PFSK-1 (cell line): ENCODE measurements around the gene NUDT1.

Experiments used
- FOXP2 ChIP-seq: optimal IDR thresholded peaks from 2 replicates; pipeline ENCODE3; 2011; ENCODE audit warnings: borderline replicate concordance, control low read depth, inconsistent platforms; ENCODE audit not compliant: insufficient read depth; ENCODE audit errors: extremely low read length, extremely low read depth
- POLR2AphosphoS5 ChIP-seq: IDR thresholded peaks from 2 replicates; pipeline ENCODE4 v1.6.1; 2012; ENCODE audit warnings: low read depth, mild to moderate bottlenecking, control low read depth, low read length, moderate library complexity
- REST ChIP-seq, 2 experiments: IDR thresholded peaks; 2 replicates each; pipeline versions ENCODE4 v1.6.1 to v1.8.0; 2011 to 2012; ENCODE audit warnings: low read depth in 2 of 2, low read length in 2 of 2, control low read depth in 1 of 2, inconsistent platforms in 1 of 2, mild to moderate bottlenecking in 1 of 2, moderate library complexity in 1 of 2; ENCODE audit not compliant: insufficient read depth in 1 of 2
- SIN3A ChIP-seq: IDR thresholded peaks from 2 replicates; pipeline ENCODE4 v1.6.1; 2012; ENCODE audit warnings: mild to moderate bottlenecking, low read length, moderate library complexity, borderline replicate concordance; ENCODE audit not compliant: insufficient read depth
- TAF1 ChIP-seq: IDR thresholded peaks from 2 replicates; pipeline ENCODE4 v1.6.1; 2012; ENCODE audit warnings: low read length, control low read depth, borderline replicate concordance; ENCODE audit not compliant: insufficient read depth

NUDT1 gene

GRCh38 chr7:2255145-2256139 lies 13.4 kb downstream of the NUDT1 start:
- TF ChIP-seq REST (IDR thresholded peaks at IDR 0.05; ENCODE audit: insufficient read depth in 1 of 2, low read depth in 2 of 2, low read length in 2 of 2) (no peak), POLR2AphosphoS5 (no peak), SIN3A (no peak), TAF1 (no peak), FOXP2 (no peak)

GRCh38 chr7:2256306-2257045 lies 14.4 kb downstream of the NUDT1 start:
- TF ChIP-seq POLR2AphosphoS5 (no peak), SIN3A (no peak), FOXP2 (no peak), TAF1 (no peak), REST (IDR thresholded peaks at IDR 0.05; ENCODE audit: insufficient read depth in 1 of 2, low read depth in 2 of 2, low read length in 2 of 2) (no peak)

- TF ChIP-seq FOXP2 (no peak), REST (IDR thresholded peaks at IDR 0.05; ENCODE audit: insufficient read depth in 1 of 2, low read depth in 2 of 2, low read length in 2 of 2) (no peak), TAF1 (no peak), POLR2AphosphoS5 (no peak), SIN3A (no peak)
These were observed 15.1 kb downstream of the NUDT1 start for GRCh38 chr7:2257046-2257551.

GRCh38 chr7:2257651-2258050 lies 15.6 kb downstream of the NUDT1 start:
- TF ChIP-seq REST (IDR thresholded peaks at IDR 0.05; ENCODE audit: insufficient read depth in 1 of 2, low read depth in 2 of 2, low read length in 2 of 2) (no peak), SIN3A (no peak), FOXP2 (no peak), TAF1 (no peak), POLR2AphosphoS5 (no peak)
